HCT116 (cell line): ENCODE data around the gene PEX11A.

ENCODE experiments used
- CEBPB ChIP-seq: IDR thresholded peaks from 2 replicates; pipeline ENCODE4 v1.6.1; 2012; ENCODE audit warnings: low read depth
- EZH2 ChIP-seq: fragments of 200-600 bp; sonication (generic); IDR thresholded peaks from 2 replicates; pipeline ENCODE4 v1.6.1; 2017; ENCODE audit warnings: antibody characterized with exemption, mixed run types
- POLR2AphosphoS5 ChIP-seq: IDR thresholded peaks from 2 replicates; pipeline ENCODE4 v1.6.1; 2011; ENCODE audit warnings: mild to moderate bottlenecking, low read depth, low read length, moderate library complexity
- RAD21 ChIP-seq: IDR thresholded peaks from 2 replicates; pipeline ENCODE4 v1.6.1; 2012; ENCODE audit warnings: low read depth, mild to moderate bottlenecking
- TCF7L2 ChIP-seq: IDR thresholded peaks from 2 replicates; pipeline ENCODE4 v1.7.0; 2011; ENCODE audit warnings: borderline replicate concordance, inconsistent platforms; ENCODE audit not compliant: insufficient read depth, insufficient read length; ENCODE audit errors: extremely low read depth
- TF ChIP-seq, protein P1 (sequence below), 3 experiments: fragments of 200-600 bp in 1 of 3; sonication (generic) in 1 of 3; IDR thresholded peaks in 2 of 3; conservative IDR thresholded peaks in 1 of 3; 2 replicates each; pipeline ENCODE4 v1.5.1; 2012 to 2017; ENCODE audit warnings: low read depth in 2 of 3, low read length in 2 of 3, antibody characterized with exemption in 1 of 3, borderline replicate concordance in 1 of 3, control low read depth in 1 of 3, mild to moderate bottlenecking in 1 of 3, mixed read lengths in 1 of 3, mixed run types in 1 of 3, moderate library complexity in 1 of 3; ENCODE audit not compliant: insufficient read depth in 1 of 3

DNA sequence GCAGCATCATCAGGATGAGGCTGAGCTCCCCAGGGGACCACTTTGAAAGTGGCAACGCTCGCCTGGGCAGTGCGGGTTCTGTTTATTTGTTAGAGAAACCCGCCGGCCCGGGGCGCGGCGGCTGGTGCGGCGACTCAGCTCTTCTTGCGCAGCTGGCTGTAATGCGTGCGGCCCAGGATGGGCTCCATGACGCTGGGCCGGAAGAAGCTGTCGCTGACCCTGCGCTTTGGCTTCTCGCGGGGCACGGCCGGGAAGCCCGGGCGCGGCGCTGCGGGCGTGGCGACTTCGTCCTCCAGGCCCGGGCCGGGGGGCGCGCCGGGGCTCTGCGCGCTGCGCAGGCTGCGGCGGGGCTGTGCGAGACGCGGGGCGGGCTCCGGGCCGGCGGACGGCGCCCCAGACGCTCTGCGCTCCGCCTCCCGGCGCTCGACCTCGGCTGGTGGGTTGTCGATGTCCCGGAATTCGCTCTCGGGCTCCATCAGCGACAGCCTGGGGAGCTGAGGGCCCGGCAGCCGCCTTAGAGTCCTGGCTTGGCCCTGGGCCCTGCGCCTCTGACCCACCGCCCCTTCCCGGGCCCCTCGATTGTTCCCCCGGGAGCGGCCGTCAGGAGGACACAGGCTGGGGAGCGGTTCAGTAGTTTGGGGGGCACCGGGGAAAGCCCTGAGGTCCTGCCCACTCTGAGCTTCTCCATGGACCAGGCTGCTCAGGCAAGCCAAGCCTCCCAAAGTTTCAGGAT is 24.9 kb downstream of the PEX11A start:
- TF ChIP-seq, protein P1, sequence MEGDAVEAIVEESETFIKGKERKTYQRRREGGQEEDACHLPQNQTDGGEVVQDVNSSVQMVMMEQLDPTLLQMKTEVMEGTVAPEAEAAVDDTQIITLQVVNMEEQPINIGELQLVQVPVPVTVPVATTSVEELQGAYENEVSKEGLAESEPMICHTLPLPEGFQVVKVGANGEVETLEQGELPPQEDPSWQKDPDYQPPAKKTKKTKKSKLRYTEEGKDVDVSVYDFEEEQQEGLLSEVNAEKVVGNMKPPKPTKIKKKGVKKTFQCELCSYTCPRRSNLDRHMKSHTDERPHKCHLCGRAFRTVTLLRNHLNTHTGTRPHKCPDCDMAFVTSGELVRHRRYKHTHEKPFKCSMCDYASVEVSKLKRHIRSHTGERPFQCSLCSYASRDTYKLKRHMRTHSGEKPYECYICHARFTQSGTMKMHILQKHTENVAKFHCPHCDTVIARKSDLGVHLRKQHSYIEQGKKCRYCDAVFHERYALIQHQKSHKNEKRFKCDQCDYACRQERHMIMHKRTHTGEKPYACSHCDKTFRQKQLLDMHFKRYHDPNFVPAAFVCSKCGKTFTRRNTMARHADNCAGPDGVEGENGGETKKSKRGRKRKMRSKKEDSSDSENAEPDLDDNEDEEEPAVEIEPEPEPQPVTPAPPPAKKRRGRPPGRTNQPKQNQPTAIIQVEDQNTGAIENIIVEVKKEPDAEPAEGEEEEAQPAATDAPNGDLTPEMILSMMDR (IDR thresholded peaks at IDR 0.05 in 2 of 3, conservative IDR thresholded peaks at IDR 0.05 in 1 of 3; ENCODE audit: borderline replicate concordance in 1 of 3, insufficient read depth in 1 of 3, low read depth in 2 of 3, low read length in 2 of 3): no peak
- no peak for TF ChIP-seq RAD21
- no peak for TF ChIP-seq TCF7L2
- TF ChIP-seq POLR2AphosphoS5: no peak
- no peak for TF ChIP-seq CEBPB
- no peak for TF ChIP-seq EZH2
